HG02884 (cell line): ENCODE data around the gene TRIM47.

Experiments used
- ATAC-seq: cut with Tn5 transposase; IDR thresholded peaks from one replicate; pipeline ENCODE4 v1.9.1; 2021; ENCODE audit warnings: mild to moderate bottlenecking, moderate library complexity; ENCODE audit not compliant: unreplicated experiment

The TRIM47 gene, protein sequence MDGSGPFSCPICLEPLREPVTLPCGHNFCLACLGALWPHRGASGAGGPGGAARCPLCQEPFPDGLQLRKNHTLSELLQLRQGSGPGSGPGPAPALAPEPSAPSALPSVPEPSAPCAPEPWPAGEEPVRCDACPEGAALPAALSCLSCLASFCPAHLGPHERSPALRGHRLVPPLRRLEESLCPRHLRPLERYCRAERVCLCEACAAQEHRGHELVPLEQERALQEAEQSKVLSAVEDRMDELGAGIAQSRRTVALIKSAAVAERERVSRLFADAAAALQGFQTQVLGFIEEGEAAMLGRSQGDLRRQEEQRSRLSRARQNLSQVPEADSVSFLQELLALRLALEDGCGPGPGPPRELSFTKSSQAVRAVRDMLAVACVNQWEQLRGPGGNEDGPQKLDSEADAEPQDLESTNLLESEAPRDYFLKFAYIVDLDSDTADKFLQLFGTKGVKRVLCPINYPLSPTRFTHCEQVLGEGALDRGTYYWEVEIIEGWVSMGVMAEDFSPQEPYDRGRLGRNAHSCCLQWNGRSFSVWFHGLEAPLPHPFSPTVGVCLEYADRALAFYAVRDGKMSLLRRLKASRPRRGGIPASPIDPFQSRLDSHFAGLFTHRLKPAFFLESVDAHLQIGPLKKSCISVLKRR

GRCh38 chr17:75878174-75878998, at the start of gene TRIM47:
TSS of gene TRIM47 (minus strand) at chr17:75878581. CDS start at chr17:75878548, 33 bp downstream.
- ATAC-seq, result no peak

- ATAC-seq, result no peak
These were observed 49.0 kb upstream of the TRIM47 start for GRCh38 chr17:75927286-75927922.

- ATAC-seq, result no peak
These were observed 48.1 kb upstream of the TRIM47 start for GRCh38 chr17:75926456-75926855.

DNA sequence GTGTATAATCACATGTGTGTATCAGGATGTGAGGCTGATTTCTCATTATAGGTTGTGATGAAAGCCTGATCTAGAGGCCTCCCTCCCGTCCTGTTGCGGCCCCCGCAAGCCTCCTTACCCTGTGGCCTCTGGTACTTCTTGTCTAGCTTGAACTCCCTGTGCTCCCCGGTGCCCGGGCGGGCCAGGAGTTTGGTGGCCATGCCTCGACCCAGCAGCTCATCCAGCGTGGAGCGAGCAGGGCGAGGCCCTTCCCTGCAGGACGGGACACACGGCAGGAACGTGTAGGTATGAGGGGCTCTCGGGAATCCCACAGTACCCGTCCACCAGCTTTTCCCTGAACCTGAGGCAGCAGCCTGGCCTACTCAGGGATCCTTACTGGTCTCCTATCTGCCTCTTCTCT, 47.5 kb upstream of the TRIM47 start:
- ATAC-seq, result no peak

DNA sequence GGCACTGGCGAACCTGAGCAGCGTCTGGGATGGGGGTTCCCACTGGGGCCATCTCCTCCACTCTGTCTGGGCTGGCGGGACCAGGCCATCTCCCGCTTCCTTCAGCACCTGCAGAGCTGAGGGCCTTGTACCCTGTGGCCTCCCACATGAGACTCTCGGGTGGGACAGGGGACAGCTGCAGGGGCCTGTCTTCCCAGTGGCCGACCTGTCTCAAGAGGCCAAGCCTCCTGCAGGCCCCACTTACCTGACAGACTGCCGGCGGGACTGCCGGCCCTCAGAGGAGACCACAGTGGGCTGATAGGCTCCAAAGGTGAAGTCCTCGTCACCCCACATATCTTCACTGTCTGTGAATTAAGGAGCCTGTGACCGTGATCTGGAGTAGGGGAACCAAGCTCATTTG, 46.7 kb upstream of the TRIM47 start:
- ATAC-seq, result no peak

DNA sequence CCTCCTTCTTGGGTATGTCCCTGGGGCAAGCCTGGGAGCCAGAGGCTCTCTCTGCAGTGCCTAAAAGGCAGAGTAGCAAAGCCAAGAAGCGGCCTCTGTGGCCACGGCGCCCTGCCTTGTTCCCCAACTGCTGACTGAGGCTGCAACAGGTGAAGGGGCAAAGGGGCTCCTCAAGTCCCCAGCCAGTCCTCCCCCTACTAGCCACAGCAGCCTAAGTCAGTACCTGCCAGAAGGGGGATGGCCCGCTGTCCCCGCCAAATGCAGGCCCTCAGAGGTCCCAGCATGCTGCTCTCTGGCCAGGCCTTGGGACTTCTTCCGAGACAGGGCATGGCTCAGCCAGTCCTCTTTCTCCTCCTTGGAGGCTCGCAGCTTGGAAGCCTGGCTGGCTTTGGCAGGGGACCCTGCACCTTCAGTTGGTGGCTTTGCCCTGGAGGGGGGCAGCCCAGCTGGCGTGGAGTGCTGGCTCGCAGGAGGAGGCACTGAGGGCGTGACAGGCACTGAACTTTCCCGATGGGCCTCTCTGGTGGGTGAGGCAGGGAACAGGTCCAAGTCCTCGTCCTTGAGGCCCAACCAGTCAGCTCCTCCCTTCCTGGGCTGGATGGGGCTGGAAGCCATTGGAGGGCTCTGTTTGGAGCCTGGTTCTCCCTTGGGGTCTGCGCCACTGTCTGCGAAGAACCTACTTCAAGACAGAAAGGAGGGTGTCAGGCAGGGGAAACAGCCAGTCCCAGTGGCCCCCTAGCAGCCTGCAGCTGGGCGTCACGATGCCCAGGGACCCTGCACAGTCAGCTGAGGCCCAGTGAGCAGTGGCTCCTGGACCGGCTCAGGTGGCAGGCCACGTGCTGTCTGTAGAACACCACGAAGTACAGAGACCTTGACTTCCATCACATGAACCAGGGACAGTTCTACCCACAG, 44.8 kb upstream of the TRIM47 start:
- ATAC-seq, result no peak

GRCh38 chr17:75922173-75922961, 44.0 kb upstream of the TRIM47 start:
- no peak for ATAC-seq

GRCh38 chr17:75921596-75921995, 43.2 kb upstream of the TRIM47 start:
- ATAC-seq, result no peak

DNA sequence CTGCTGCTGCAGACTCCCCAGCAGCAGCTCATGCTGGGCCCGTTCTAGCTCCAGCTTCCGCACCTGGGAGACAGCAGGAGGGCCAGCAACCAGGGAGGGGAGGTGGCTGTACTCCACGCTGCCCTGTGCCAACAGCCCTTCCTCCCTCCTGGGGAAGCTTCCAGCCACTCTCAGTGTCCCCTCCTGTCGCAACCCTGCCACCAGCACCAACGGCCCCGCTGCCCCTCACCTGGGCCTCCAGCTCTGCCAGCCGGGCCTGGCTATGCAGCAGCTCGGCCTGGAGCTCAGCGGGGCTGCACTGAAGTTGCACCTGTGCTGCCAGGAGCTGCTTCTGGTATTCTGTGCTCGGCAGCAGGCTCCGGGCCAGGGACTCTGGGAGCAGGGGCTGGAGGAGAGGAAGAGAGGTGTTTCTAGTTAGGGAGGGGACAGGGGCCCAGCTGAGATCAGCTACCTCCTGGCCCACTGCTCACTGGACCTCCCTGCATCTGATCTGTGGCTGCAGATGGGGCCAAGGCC, 41.7 kb upstream of the TRIM47 start:
- ATAC-seq, result no peak

GRCh38 chr17:75919611-75920010, 41.2 kb upstream of the TRIM47 start:
- ATAC-seq, result no peak

DNA sequence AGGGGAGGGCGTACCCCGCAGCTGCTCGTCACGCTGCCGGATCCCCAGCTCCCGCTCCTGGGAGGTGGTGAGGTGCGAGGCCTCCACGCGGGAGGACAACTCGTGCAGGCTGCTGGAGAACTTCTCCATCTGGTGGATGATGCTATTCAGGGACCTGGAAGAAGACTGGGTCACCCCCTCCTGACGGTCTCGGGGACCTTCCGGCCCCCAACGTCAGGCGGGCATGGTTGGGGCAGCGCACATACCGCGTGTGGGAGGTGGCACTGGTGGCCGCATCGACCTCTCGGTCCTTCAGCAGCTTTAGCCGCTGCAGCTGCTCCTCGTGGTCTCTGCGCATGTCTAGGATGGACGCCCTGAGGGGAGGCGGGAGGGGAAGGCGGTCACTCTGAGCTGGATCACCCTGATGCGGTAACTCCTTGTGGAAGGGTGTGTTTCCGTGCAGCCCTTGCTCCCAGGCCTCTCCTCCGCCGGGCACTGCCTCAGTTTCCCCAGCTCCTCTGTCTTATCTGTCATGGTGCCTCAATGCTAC, 39.6 kb upstream of the TRIM47 start:
- ATAC-seq, result no peak

DNA sequence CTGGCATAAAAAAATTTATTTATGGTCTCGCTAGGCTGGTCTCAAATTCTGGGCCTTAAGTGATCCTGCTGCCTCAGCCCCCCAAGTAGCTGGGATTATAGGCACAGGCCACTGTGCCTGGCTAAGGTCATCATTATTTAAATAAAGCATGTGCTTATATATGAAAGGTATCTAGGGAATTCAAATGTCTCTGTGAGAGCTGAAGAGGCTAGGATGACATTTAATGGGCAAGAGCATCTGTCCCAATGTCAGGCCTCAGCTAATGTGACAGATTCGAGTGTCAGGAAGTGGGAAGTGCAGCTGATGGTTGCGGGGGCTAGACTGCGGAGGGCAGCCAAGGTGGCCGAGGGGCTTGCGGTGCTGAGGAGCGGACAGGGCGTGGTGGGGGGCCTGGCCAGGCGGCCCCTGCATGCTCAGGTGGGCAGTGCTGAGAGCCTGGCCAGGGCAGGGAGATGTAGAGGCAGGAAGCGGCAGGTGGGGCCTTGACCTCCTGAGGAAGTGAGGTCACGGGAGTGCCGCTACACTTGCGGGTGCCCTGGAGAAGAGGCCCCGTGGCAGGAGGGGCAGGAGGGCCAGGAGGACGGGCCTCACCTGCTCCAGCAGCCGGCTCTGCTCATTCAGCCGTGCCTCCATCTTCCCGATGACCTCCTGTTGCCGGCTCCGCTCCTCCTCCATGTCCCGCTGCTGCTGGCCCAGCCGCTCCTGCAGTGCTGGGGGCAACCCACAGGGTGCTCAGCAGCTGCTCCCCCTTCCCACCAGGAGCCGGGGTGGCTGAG, 38.9 kb upstream of the TRIM47 start:
- ATAC-seq, result no peak

GRCh38 chr17:75915268-75915667, 36.9 kb upstream of the TRIM47 start:
- no peak for ATAC-seq

DNA sequence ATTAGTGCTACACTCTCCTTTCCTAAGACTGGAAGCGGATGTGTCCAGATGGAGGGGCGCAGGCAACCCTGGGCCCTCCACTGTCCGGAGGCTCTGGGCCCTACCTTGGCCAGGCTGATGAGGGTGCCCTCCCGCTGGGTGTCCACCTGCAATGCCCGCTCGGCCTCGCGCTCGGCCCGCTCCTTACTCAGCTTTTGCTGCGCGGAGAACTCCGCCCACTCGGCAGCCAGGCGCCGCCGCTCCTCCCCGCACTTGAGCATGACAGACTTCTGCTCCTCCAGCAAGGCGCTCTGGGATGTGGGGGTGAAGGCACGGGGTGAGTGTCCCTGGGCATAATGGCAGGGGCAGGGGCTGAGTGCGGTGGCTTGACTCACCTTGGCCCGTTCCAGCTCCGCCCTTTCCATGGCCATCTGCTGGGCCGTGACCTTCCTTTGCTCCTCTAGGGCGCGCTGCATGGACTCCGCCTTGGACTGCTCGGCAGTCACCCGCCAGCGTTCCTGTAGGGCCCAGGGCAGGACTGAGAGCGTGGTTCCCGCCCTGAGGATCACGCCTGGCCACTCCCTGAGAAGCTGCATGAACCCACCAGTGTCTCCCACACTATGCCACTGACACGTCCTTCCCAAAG, 36.4 kb upstream of the TRIM47 start:
- no peak for ATAC-seq

DNA sequence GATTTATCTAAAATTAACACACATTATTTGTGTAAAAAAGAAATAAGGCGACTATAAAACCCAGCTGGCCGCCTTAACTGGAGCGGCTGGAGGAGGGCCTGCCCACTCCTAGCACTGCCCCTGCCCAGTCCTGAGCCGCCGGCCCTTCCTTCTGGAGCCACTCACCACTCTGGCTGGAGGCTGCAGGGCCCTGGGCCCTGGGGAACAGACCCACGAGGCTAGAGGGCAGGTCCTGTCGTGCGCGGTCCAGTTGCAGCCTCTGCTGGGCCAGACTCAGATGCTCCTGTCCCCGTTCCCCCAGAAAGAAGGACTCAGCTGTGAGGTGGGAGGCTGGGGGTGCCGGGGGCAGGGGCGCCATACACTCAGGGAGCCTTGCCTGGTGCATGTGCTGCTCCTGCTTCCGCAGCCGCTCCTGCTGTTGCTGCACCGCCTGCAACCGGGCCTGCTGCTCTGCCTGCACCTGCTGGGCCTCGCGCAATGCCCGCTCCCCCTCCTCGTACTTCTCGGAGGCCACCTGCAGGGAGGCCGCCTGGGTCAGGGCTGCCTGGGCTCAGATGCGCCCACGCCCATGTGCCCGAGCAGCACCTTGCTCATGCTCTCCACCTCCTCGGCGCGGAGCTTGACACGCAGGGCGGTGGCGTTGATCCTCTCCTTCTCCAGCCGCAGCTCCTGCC, 35.3 kb upstream of the TRIM47 start:
- no peak for ATAC-seq

DNA sequence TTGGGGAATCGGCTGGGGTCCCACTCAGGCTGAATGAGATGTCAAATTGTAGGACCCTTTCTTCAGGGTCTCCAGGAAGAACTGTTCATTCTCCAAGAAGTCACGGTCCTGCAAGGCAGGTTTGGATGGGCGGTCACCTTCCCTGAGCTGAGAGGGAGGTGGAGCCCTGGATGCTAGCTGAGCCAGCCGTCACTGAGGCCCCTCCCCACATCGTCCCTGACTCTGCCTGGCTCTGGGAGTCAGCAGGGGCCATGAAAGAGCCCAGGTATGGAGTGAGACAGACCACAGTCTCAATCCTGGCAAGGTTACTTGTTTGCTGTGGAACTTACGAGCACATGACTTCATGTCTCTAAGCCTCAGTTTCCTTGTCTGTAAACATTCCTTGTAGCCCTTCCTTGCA, 32.3 kb upstream of the TRIM47 start:
- ATAC-seq, result no peak

GRCh38 chr17:75909812-75910274, 31.5 kb upstream of the TRIM47 start:
- ATAC-seq, result no peak
